Liver (tissue), 9 donors: ENCODE results near the gene MRGPRX2. TPM values are rescaled to one million over a fixed set of nuclear protein-coding genes. Genes with fewer than 3 reads are reported as not detected.

Experiments used
- DNase-seq: peaks from one replicate; pipeline ENCODE4 v3.0.0-alpha.2; 2017; ENCODE audit warnings: low spot score
- H3K27ac ChIP-seq, 2 donors: one replicate each; pipeline ENCODE4 v1.7.0; 2013; ENCODE audit warnings: inconsistent platforms in 2 of 2, low read length in 2 of 2, control low read depth in 1 of 2, low read depth in 1 of 2, mild to moderate bottlenecking in 1 of 2
- H3K27me3 ChIP-seq, 4 donors: one replicate each; pipeline versions ENCODE4 v1.6.1 to v1.7.0; 2013; ENCODE audit warnings: low read length in 3 of 4, inconsistent platforms in 1 of 4, mild to moderate bottlenecking in 1 of 4, moderate library complexity in 1 of 4; ENCODE audit not compliant: control insufficient read depth in 4 of 4, insufficient read depth in 4 of 4
- H3K36me3 ChIP-seq, 4 donors: one replicate each; pipeline versions ENCODE4 v1.6.1 to v1.7.0; 2013; ENCODE audit warnings: low read length in 3 of 4, mild to moderate bottlenecking in 3 of 4, low read depth in 1 of 4, moderate library complexity in 1 of 4; ENCODE audit not compliant: control insufficient read depth in 4 of 4, insufficient read depth in 3 of 4
- H3K4me1 ChIP-seq, 4 donors: one replicate each; pipeline versions ENCODE4 v1.6.1 to v1.7.0; 2013; ENCODE audit warnings: low read length in 3 of 4, mild to moderate bottlenecking in 3 of 4, moderate library complexity in 1 of 4; ENCODE audit not compliant: control insufficient read depth in 4 of 4, insufficient read depth in 4 of 4
- H3K4me3 ChIP-seq, 3 donors: one replicate each; pipeline versions ENCODE4 v1.6.1 to v1.7.0; 2013; ENCODE audit warnings: low read length in 3 of 3, control low read depth in 1 of 3, low read depth in 1 of 3, mild to moderate bottlenecking in 1 of 3
- H3K9ac ChIP-seq, 2 donors: one replicate each; pipeline ENCODE4 v1.7.0; 2013; ENCODE audit warnings: low read length in 2 of 2, mild to moderate bottlenecking in 2 of 2, moderate library complexity in 2 of 2, control low read depth in 1 of 2, low read depth in 1 of 2
- H3K9me3 ChIP-seq, 4 donors: one replicate each; pipeline versions ENCODE4 v1.6.1 to v1.7.0; 2013; ENCODE audit warnings: low read length in 3 of 4; ENCODE audit not compliant: control insufficient read depth in 4 of 4
- CTCF ChIP-seq: fragments of 150-350 bp; IDR thresholded peaks from 2 replicates; pipeline ENCODE4 v1.5.1; 2017; ENCODE audit warnings: improper control_type of control experiment, low read depth, low read length; ENCODE audit not compliant: missing input control
- EGR1 ChIP-seq, 2 donors: IDR thresholded peaks; 2 replicates each; pipeline ENCODE4 v1.6.1; 2016 to 2018; ENCODE audit warnings: antibody characterized with exemption in 2 of 2, low read depth in 2 of 2
- FOXA1 ChIP-seq: IDR thresholded peaks from 2 replicates; pipeline ENCODE4 v1.6.1; 2016; ENCODE audit warnings: antibody characterized with exemption
- FOXA2 ChIP-seq: IDR thresholded peaks from 2 replicates; pipeline ENCODE4 v1.6.1; 2016; ENCODE audit warnings: antibody characterized with exemption
- GABPA ChIP-seq, 2 donors: IDR thresholded peaks in 1 of 2; conservative IDR thresholded peaks in 1 of 2; 2 replicates each; pipeline ENCODE4 v1.6.1; 2016; ENCODE audit warnings: antibody characterized with exemption in 2 of 2, mild to moderate bottlenecking in 1 of 2, moderate library complexity in 1 of 2
- HNF4A ChIP-seq, 2 donors: conservative IDR thresholded peaks; 2 replicates each; pipeline ENCODE4 v1.6.1; 2016; ENCODE audit warnings: antibody characterized with exemption in 2 of 2, mild to moderate bottlenecking in 2 of 2
- HNF4G ChIP-seq: IDR thresholded peaks from 2 replicates; pipeline ENCODE4 v1.6.1; 2016; ENCODE audit warnings: antibody characterized with exemption
- JUND ChIP-seq, 2 donors: IDR thresholded peaks; 2 replicates each; pipeline ENCODE4 v1.6.1; 2016; ENCODE audit warnings: antibody characterized with exemption in 2 of 2
- MAX ChIP-seq: IDR thresholded peaks from 2 replicates; pipeline ENCODE4 v1.6.1; 2016; ENCODE audit warnings: antibody characterized with exemption
- NR2F2 ChIP-seq: IDR thresholded peaks from 2 replicates; pipeline ENCODE4 v1.6.1; 2016; ENCODE audit warnings: antibody characterized with exemption
- RAD21 ChIP-seq, 2 donors: IDR thresholded peaks; 2 replicates each; pipeline ENCODE4 v1.6.1; 2016; ENCODE audit warnings: antibody characterized with exemption in 2 of 2, mild to moderate bottlenecking in 2 of 2
- REST ChIP-seq: IDR thresholded peaks from 2 replicates; pipeline ENCODE4 v1.6.1; 2016; ENCODE audit warnings: antibody characterized with exemption, mild to moderate bottlenecking
- RXRA ChIP-seq, 2 donors: IDR thresholded peaks; 2 replicates each; pipeline ENCODE4 v1.6.1; 2017 to 2018; ENCODE audit warnings: antibody characterized with exemption in 2 of 2, mild to moderate bottlenecking in 1 of 2
- SP1 ChIP-seq: IDR thresholded peaks from 2 replicates; pipeline ENCODE4 v1.6.1; 2018; ENCODE audit warnings: antibody characterized with exemption, mild to moderate bottlenecking
- TAF1 ChIP-seq: conservative IDR thresholded peaks from 2 replicates; pipeline ENCODE4 v1.6.1; 2016; ENCODE audit warnings: antibody characterized with exemption, mild to moderate bottlenecking
- YY1 ChIP-seq: IDR thresholded peaks from 2 replicates; pipeline ENCODE4 v1.6.1; 2016; ENCODE audit warnings: antibody characterized with exemption, mild to moderate bottlenecking
- WGBS: extraction: QIAGEN DNeasy Blood & Tissue Kit; methylation state at CpG from one replicate; pipeline ENCODE4 v1.1.7; 2013; 5-methylcytosine and 5-hydroxymethylcytosine counted together
- polyA plus RNA-seq, 2 donors: library from polyadenylated mRNA; stranded (reverse) in 1 of 2; unstranded in 1 of 2; fragments of 200-250 nt in 1 of 2; fragments of >200 nt in 1 of 2; fragmentation: Nextera tagmentation in 1 of 2; extraction: Ambion mirVana in 1 of 2; gene quantifications; one replicate each; pipeline versions ENCODE4 v1.2.1 to v1.2.3, GENCODE V29; 2013 to 2015
- total RNA-seq, 2 donors: library from RNA; depleted of rRNA; stranded (reverse); fragments of >200 nt; gene quantifications; one replicate each; pipeline ENCODE4 v1.2.3, GENCODE V29; 2014
- TF ChIP-seq, protein P1 (sequence below): IDR thresholded peaks from 2 replicates; pipeline ENCODE4 v1.6.1; 2016; ENCODE audit warnings: antibody characterized with exemption
- TF ChIP-seq, protein P2 (sequence below): IDR thresholded peaks from 2 replicates; pipeline ENCODE4 v1.6.1; 2016; ENCODE audit warnings: antibody characterized with exemption
- donor health status: healthy.
- donor health status: healthy.
- donor health status: healthy.
- donor health status: healthy.
- donor health status: healthy.

MRGPRX2 gene
- total and polyA plus RNA-seq, 4 donors: not detected

- no peak for DNase-seq
- H3K36me3 ChIP-seq: no peaks in the 10 kb centered on the region
- H3K4me3 ChIP-seq: no peak overlapping the region
- WGBS: 84% methylated on average over 1 of the region's 1 CpG
- no peaks in the 10 kb centered on the region for H3K9me3 ChIP-seq
- H3K9ac ChIP-seq: no peak overlapping the region
- no peak overlapping the region for H3K27ac ChIP-seq
- no peaks in the 10 kb centered on the region for H3K4me1 ChIP-seq
- H3K27me3 ChIP-seq: peaks cover 0 to 3% (median 0%) of the 10 kb centered on the region in 4 donors
- TF ChIP-seq YY1 (no peak), SP1 (no peak), CTCF (no peak), FOXA1 (no peak), MAX (no peak), REST (no peak), GABPA (IDR thresholded peaks at IDR 0.05 in 1 of 2, conservative IDR thresholded peaks at IDR 0.05 in 1 of 2) (no peak), JUND (IDR thresholded peaks at IDR 0.05) (no peak), RAD21 (IDR thresholded peaks at IDR 0.05) (no peak), EGR1 (IDR thresholded peaks at IDR 0.05; ENCODE audit: low read depth in 2 of 2) (no peak), TAF1 (no peak), FOXA2 (no peak), HNF4G (no peak), HNF4A (conservative IDR thresholded peaks at IDR 0.05) (no peak), NR2F2 (no peak), RXRA (IDR thresholded peaks at IDR 0.05) (no peak)
- TF ChIP-seq, protein P1, sequence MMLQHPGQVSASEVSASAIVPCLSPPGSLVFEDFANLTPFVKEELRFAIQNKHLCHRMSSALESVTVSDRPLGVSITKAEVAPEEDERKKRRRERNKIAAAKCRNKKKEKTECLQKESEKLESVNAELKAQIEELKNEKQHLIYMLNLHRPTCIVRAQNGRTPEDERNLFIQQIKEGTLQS: no peak
- TF ChIP-seq, protein P2, sequence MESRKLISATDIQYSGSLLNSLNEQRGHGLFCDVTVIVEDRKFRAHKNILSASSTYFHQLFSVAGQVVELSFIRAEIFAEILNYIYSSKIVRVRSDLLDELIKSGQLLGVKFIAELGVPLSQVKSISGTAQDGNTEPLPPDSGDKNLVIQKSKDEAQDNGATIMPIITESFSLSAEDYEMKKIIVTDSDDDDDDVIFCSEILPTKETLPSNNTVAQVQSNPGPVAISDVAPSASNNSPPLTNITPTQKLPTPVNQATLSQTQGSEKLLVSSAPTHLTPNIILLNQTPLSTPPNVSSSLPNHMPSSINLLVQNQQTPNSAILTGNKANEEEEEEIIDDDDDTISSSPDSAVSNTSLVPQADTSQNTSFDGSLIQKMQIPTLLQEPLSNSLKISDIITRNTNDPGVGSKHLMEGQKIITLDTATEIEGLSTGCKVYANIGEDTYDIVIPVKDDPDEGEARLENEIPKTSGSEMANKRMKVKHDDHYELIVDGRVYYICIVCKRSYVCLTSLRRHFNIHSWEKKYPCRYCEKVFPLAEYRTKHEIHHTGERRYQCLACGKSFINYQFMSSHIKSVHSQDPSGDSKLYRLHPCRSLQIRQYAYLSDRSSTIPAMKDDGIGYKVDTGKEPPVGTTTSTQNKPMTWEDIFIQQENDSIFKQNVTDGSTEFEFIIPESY: no peak
Observed at GRCh38 chr11:19083166-19083565, 22.6 kb upstream of the MRGPRX2 start.
